ENCODE data around the gene ARL16.

ARL16 gene

GRCh38 chr17:81644496-81644895 lies 39.1 kb downstream of the ARL16 start:
- DNase-seq (ENCODE audit: low read depth): no peak

DNA sequence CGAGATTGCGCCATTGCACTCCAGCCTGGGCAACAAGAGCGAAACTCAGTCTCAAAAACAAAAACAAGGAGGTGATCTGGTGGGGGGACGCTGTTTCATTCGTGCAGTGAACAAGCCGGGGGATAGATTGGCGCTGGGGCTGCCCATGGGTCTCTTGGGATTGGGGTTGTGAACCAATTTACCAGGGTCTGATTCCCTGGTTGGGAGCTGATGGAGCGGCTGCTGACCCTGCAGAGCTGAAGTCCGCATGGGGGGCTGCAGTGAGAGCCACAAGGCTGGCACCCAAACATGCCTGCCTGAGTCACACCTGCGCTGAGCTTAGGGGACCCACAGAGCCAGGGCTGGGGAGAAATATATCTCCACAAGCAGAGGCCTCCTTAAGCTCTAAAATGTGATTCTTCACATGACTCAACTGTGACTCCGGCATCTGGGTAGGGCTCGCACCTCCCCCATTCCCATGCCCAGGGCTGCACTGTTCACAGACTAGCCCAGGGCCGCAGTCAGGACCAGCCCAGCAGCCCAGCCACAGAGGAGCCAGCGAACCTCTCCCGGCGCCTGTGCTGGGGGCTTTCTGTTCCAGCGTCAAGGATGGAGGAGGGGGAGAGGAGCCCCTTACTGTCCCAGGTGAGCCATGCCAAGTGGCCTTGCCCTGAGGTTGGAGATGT lies 41.6 kb downstream of the ARL16 start:
- DNase-seq (ENCODE audit: low read depth): no peak

- no peak for DNase-seq (ENCODE audit: low read depth)
These were observed 43.6 kb downstream of the ARL16 start for GRCh38 chr17:81640011-81640410.

DNA sequence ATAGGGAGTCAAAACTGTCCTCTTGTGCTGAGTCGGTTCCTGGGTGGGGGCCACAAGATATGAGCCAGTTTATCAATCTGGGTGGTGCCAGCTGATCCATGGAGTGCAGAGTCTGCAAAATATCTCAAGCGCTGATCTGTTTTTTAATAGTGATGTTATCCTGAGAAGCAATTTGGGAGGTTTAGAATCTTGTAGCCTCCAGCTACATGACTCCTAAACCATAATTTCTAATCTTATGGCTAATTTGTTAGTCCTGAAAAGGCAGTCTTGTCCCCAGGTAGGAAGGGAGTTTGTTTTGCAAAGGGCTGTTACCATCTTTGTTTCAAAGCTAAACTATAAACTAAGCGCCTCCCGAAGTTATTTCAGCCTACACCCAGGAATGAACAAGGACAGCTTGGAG lies 44.9 kb downstream of the ARL16 start:
- no peak for DNase-seq (ENCODE audit: low read depth)

- DNase-seq (ENCODE audit: low read depth): peak; percentile 90
These were observed 46.9 kb downstream of the ARL16 start, which contains the start of the genes NPLOC4 and TSPAN10 for GRCh38 chr17:81636505-81637288. NPLOC4 (minus strand) TSS chr17:81637112; CDS start chr17:81636930, 182 bp downstream. TSPAN10 (plus strand) TSS chr17:81637196; CDS start chr17:81642413, 5,217 bp downstream.

DNA sequence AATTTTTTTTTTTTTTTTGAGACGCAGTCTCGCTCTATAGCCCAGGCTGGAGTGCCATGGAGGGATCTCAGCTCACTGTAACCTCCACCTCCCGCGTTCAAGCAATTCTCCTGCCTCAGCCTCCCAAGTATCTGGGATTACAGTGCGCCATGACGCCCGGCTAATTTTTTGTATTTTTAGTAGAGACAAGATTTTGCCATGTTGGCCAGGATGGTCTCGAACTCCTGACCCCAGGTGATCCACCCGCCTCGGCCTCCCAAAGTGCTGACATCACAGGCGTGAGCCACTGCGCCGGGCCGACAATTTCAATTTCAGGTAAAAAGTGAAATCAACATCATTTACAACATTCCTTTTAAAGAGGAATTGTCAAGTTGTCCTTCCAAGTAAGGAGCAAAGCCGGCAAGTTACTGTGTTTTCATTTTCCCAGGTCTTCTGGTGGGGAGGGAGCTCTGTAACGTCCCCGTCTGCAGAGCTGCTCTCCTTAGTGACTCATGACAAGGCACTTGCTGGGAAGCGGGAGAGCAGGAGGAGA lies 47.6 kb downstream of the ARL16 start:
- DNase-seq (ENCODE audit: low read depth): no peak

- DNase-seq (ENCODE audit: low read depth): no peak
These were observed 48.2 kb downstream of the ARL16 start for GRCh38 chr17:81635431-81635830.

- no peak for DNase-seq (ENCODE audit: low read depth)
These were observed 52.1 kb downstream of the ARL16 start for GRCh38 chr17:81631482-81631881.
